CD4-positive, alpha-beta T cell treated with Interleukin-2 at 100 ng/mL for 4 hours (primary cell): Measurements from ENCODE around the gene FAM204A.

Source experiments
- DNase-seq: peaks from one replicate; pipeline ENCODE4 v3.0.0-alpha.2; 2020; ENCODE audit warnings: low spot score

Gene FAM204A

GRCh38 chr10:118332236-118332635 is 9.9 kb downstream of the FAM204A start:
- DNase-seq, result no peak

GRCh38 chr10:118330295-118331076 is 11.6 kb downstream of the FAM204A start:
- no peak for DNase-seq

- DNase-seq, result no peak
Measured at GRCh38 chr10:118324140-118324539, 18.0 kb downstream of the FAM204A start.

- no peak for DNase-seq
Measured at GRCh38 chr10:118321724-118322575, 20.2 kb downstream of the FAM204A start.

GRCh38 chr10:118315629-118316028 is 26.5 kb downstream of the FAM204A start:
- no peak for DNase-seq

- DNase-seq, result no peak
Measured at GRCh38 chr10:118314882-118315281, 27.2 kb downstream of the FAM204A start.

- DNase-seq, result no peak
Measured at GRCh38 chr10:118311505-118311904, 30.6 kb downstream of the FAM204A start.

GRCh38 chr10:118310822-118311221 is 31.3 kb downstream of the FAM204A start:
- DNase-seq, result no peak

GRCh38 chr10:118309911-118310310 is 32.2 kb downstream of the FAM204A start:
- no peak for DNase-seq

GRCh38 chr10:118308664-118309063 is 33.5 kb downstream of the FAM204A start:
- no peak for DNase-seq

- DNase-seq, result no peak
Measured at GRCh38 chr10:118307859-118308258, 34.3 kb downstream of the FAM204A start.

GRCh38 chr10:118307220-118307619 is 34.9 kb downstream of the FAM204A start:
- DNase-seq, result no peak

- DNase-seq, result no peak
Measured at GRCh38 chr10:118305730-118306129, 36.4 kb downstream of the FAM204A start.

GRCh38 chr10:118304521-118304920 is 37.6 kb downstream of the FAM204A start:
- no peak for DNase-seq

GRCh38 chr10:118301211-118301610 is 40.9 kb downstream of the FAM204A start:
- DNase-seq, result no peak

GRCh38 chr10:118300320-118300719 is 41.8 kb downstream of the FAM204A start:
- no peak for DNase-seq

GRCh38 chr10:118298787-118299186 is 43.3 kb downstream of the FAM204A start:
- no peak for DNase-seq

GRCh38 chr10:118291122-118291521 is 51.0 kb downstream of the FAM204A start:
- DNase-seq, result no peak

GRCh38 chr10:118290471-118290995 is 51.6 kb downstream of the FAM204A start:
- no peak for DNase-seq

GRCh38 chr10:118287076-118287806 is 54.9 kb downstream of the FAM204A start:
- no peak for DNase-seq

GRCh38 chr10:118286051-118286838 is 55.9 kb downstream of the FAM204A start:
- DNase-seq, result no peak
